GM21390 (cell line): Measurements from ENCODE around the gene MIOX.

Experiments
- ATAC-seq: cut with Tn5 transposase; IDR thresholded peaks from one replicate; pipeline ENCODE4 v1.9.1; 2021; ENCODE audit not compliant: unreplicated experiment

The MIOX gene

GRCh38 chr22:50486561-50487289, at the start of gene MIOX:
TSS of gene MIOX (plus strand) at chr22:50486859. CDS start at chr22:50486898, 39 bp downstream.
- ATAC-seq = no peak

DNA sequence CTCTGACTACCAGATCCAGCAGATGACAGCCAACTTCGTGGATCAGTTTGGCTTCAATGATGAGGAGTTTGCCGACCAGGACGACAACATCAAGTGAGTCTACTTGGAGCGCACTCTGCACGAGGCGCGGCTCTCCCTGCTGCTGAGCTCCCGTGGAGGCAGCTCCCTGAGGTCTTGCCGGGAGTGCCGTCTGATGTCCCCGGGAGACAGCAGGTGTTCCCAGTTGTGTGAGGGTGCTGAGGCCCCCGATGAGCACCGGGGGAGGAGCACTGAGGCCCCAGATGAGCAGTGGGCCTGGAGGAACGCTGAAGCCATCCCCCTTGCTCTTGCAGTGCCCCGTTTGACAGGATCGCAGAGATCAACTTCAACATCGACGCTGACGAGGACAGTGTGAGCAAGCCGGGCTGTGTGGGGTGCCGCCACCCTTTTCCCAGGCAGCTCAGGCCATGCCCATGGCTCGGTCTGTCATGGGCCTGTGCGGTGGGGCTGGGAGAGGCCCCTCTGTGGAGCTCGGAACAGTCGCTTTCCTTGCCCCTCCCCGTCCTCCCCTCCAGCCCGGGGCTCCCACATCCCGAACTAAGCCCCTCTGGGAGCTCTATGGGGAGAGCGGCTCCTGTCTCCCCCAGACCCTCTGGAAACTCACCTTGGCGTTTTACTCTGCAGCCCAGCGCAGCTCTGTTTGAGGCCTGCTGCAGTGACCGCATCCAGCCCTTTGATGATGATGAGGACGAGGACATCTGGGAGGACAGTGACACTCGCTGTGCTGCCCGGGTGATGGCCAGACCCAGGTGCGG, 49.0 kb upstream of the MIOX start:
- ATAC-seq = no peak

- no peak for ATAC-seq
Measured at GRCh38 chr22:50438305-50439275, 48.1 kb upstream of the MIOX start.

GRCh38 chr22:50439314-50439870, 47.3 kb upstream of the MIOX start:
- no peak for ATAC-seq

DNA sequence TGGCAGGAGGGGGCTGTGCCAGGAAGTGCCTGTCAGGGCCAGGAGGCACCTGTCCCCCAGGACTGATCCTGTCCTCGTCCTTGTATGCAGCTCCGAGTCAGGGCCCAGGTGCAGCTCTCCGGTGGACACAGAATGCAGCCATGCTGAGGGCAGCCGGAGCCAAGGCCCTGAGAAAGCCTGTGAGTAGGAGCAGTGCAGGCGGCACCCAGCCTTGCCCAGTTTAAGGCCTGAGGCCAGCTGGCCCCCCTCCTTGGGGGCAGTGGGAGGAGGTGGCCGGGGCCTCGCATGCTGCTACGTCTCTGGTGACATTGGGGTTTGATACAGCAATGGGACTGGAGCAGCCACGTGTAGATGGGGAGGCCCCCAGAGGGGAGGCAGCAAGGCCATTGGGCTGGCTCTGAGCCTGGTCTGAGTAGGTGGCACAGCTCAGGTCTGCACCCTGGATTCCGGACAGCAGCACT, 46.8 kb upstream of the MIOX start:
- ATAC-seq = no peak

DNA sequence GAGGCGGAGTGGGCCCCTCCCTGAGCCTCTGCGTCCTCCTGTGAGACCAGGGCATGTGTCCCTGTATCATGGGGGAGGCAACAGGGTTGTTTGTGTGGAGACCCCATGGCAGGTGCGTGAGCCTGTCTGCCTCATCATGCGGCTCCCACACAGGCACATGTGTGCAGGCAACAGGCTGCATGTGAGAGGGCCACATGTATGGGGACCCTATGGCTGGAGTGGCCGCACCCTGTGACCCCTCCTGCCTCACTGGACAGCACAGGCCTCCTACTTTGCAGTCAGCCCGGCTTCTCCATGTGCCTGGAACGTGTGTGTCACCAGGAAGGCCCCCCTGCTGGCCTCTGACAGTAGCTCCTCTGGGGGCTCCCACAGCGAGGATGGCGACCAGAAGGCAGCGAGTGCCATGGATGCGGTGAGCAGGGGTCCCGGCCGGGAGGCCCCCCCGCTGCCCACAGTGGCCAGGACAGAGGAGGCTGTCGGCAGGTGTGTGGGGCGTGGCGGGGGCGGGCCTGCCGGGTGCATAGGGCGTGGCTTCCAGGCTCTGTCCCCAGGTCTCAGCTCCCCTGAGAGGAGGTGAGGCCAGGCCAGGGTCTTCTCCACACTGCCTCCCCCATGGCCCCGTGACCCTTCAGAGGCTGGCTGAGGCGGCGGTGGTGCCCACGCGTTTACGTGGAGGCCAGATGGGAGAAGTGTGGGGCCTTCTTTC, 46.0 kb upstream of the MIOX start:
- ATAC-seq = no peak

- no peak for ATAC-seq
Measured at GRCh38 chr22:50441428-50441993, 45.1 kb upstream of the MIOX start.

DNA sequence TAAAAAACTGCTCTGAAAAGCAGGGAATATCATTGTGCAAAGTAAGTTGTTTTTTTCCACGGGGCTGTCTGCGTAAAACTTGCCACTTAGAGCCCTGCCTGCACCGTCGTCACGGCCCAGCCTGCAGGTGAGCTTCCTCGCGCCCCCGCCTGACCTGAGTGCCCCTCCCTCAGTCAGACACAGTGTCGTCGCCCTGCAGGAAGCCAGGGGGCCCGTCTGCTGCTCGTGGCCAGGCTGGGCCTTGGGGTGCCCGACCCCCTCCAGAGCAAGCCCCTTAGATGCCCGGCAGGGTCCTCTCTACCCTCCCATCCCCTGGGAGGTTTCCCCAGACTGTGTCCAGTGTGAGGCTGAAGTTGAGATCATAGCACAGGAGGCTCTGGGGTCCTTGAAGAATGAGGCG, 43.5 kb upstream of the MIOX start:
- ATAC-seq = no peak

GRCh38 chr22:50443801-50444625, 42.6 kb upstream of the MIOX start:
- no peak for ATAC-seq

DNA sequence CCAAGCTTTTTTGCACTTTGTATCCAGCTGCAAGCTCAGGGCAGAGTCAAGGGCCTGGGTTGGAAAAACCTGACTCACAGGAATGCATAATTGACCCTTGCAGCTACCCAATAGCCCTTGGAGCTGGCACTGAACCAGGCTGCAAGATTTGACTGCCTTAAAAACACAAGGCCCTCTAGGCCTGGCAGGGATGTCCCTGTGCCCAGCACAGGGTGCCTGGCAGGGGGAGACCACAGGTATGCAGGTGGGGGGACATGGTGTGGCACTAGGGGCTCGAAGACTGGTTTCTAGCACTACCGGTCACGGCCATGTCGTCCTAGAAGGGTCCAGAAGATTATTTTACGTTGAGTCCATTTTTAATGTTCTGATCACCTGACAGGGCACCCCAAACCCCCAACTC, 42.0 kb upstream of the MIOX start:
- no peak for ATAC-seq

GRCh38 chr22:50445071-50445879, 41.4 kb upstream of the MIOX start:
- ATAC-seq = no peak

GRCh38 chr22:50445880-50446707, 40.6 kb upstream of the MIOX start:
- ATAC-seq = no peak

GRCh38 chr22:50446708-50447575, 39.7 kb upstream of the MIOX start:
- no peak for ATAC-seq

GRCh38 chr22:50447576-50448551, 38.8 kb upstream of the MIOX start:
- no peak for ATAC-seq

DNA sequence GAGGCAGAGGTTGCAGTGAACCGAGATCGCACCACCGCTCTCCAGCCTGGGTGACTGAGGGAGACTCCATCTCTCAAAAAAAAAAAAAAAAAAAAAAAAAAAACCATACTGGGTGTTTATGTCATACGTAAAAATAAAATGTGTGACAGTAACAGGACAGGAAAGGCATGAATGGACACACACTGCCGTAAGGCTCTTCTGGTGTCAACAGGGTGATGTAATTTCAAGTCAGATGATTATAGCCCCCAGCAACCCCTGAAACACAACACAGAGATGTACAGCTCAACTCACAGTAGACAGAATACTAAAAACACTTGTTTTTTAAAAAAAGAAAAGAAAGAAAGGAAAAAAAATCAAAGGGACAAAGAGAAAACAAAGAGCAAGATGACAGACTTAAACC, 34.0 kb upstream of the MIOX start:
- no peak for ATAC-seq
